IMR-90 (cell line): Measurements from ENCODE around the gene LONRF3. TPM values are rescaled to one million over a fixed set of nuclear protein-coding genes. Genes with fewer than 3 reads are reported as not detected.

ENCODE experiments used
- ATAC-seq: fragments of 200-7000 bp; cut with Tn5 transposase; 2 replicates; pipeline ENCODE4 v1.9.1; 2020; ENCODE audit warnings: low read depth, mild to moderate bottlenecking, moderate library complexity
- BruUV-seq: library from RNA; stranded (reverse); fragments of 400-500 nt; replicated peaks from 2 replicates; lab custom pipeline; 2021; lab: Mats Ljungman, UMichigan
- CTCF ChIA-PET: fragments of 300-600 bp; formaldehyde crosslinking; extraction: SDS; loops from one replicate; lab custom pipeline; 2021; ENCODE audit warnings: antibody characterized with exemption; lab: Yijun Ruan, JAX
- POLR2A ChIA-PET: fragments of 300-600 bp; sonication (Branson Sonifier 250); formaldehyde crosslinking; loops from one replicate; lab custom pipeline; 2022; ENCODE audit warnings: antibody characterized with exemption; ENCODE audit not compliant: unreplicated experiment; lab: Charles Lee
- DNase-seq: peaks from one replicate; pipeline ENCODE4 v3.0.0; 2013
- H2AFZ ChIP-seq: replicated peaks from 2 replicates; pipeline ENCODE3; 2013; ENCODE audit warnings: low read length, mild to moderate bottlenecking; ENCODE audit not compliant: poor library complexity
- H2AK5ac ChIP-seq: 2 replicates; pipeline ENCODE4 v1.6.1; 2013; ENCODE audit warnings: low read depth, low read length, inconsistent platforms
- H2AK9ac ChIP-seq: replicated peaks from 2 replicates; pipeline ENCODE3; 2013; ENCODE audit warnings: mild to moderate bottlenecking, low read depth, low read length, moderate library complexity; ENCODE audit not compliant: poor library complexity
- H2BK120ac ChIP-seq: 2 replicates; pipeline ENCODE4 v1.6.1; 2013; ENCODE audit warnings: low read depth, low read length, inconsistent platforms
- H2BK15ac ChIP-seq: 3 replicates; pipeline ENCODE4 v1.6.1; 2013; ENCODE audit warnings: low read depth, low read length, inconsistent platforms
- H2BK20ac ChIP-seq: 2 replicates; pipeline ENCODE4 v1.6.1; 2013; ENCODE audit warnings: low read depth, mild to moderate bottlenecking, inconsistent platforms, low read length, moderate library complexity
- H2BK5ac ChIP-seq: 2 replicates; pipeline ENCODE4 v1.6.1; 2013; ENCODE audit warnings: mild to moderate bottlenecking, low read depth, low read length, inconsistent platforms; ENCODE audit not compliant: poor library complexity, severe bottlenecking
- H3K14ac ChIP-seq: replicated peaks from 2 replicates; pipeline ENCODE4 v1.6.1; 2013; ENCODE audit warnings: low read depth, low read length, inconsistent platforms
- H3K18ac ChIP-seq: 2 replicates; pipeline ENCODE4 v1.6.1; 2013; ENCODE audit warnings: low read depth, low read length, control low read depth
- H3K23ac ChIP-seq: 2 replicates; pipeline ENCODE4 v1.6.1; 2013; ENCODE audit warnings: low read depth, low read length, inconsistent platforms
- H3K27ac ChIP-seq: 2 replicates; pipeline ENCODE4 v1.5.1; 2013; ENCODE audit warnings: mild to moderate bottlenecking, control low read depth, low read length; ENCODE audit not compliant: insufficient read depth
- H3K27me3 ChIP-seq: 2 replicates; pipeline ENCODE4 v1.6.1; 2013; ENCODE audit warnings: low read length; ENCODE audit not compliant: control insufficient read depth, insufficient read depth
- H3K36me3 ChIP-seq: 2 replicates; pipeline ENCODE4 v1.6.1; 2013; ENCODE audit warnings: low read length, mixed read lengths; ENCODE audit not compliant: control insufficient read depth, insufficient read depth
- H3K4ac ChIP-seq: 2 replicates; pipeline ENCODE4 v1.6.1; 2013; ENCODE audit warnings: low read depth, low read length, inconsistent platforms
- H3K4me1 ChIP-seq: 2 replicates; pipeline ENCODE4 v1.6.1; 2013; ENCODE audit warnings: low read length, mixed read lengths; ENCODE audit not compliant: control insufficient read depth, insufficient read depth
- H3K4me2 ChIP-seq: 2 replicates; pipeline ENCODE4 v1.6.1; 2013; ENCODE audit warnings: low read depth, mild to moderate bottlenecking, control low read depth, low read length, moderate library complexity
- H3K4me3 ChIP-seq: 2 replicates; pipeline ENCODE4 v1.5.1; 2013; ENCODE audit warnings: low read depth, mild to moderate bottlenecking, control low read depth, low read length, moderate library complexity; ENCODE audit not compliant: insufficient read depth
- H3K56ac ChIP-seq: 2 replicates; pipeline ENCODE4 v1.6.1; 2013; ENCODE audit warnings: low read length, inconsistent platforms; ENCODE audit not compliant: insufficient read depth; ENCODE audit errors: extremely low read depth
- H3K79me1 ChIP-seq, 2 experiments: 2 replicates each; pipeline ENCODE4 v1.6.1; 2013; ENCODE audit warnings: low read length in 2 of 2, inconsistent platforms in 1 of 2, low read depth in 1 of 2
- H3K9ac ChIP-seq: 2 replicates; pipeline ENCODE4 v1.6.1; 2013; ENCODE audit warnings: low read depth, low read length, control low read depth
- H3K9me1 ChIP-seq: 2 replicates; pipeline ENCODE4 v1.6.1; 2013; ENCODE audit warnings: low read length, inconsistent platforms; ENCODE audit not compliant: insufficient read depth
- H3K9me3 ChIP-seq: 2 replicates; pipeline ENCODE4 v1.6.1; 2013; ENCODE audit warnings: low read length; ENCODE audit not compliant: control insufficient read depth, insufficient read depth
- H4K20me1 ChIP-seq: 2 replicates; pipeline ENCODE4 v1.6.1; 2013; ENCODE audit warnings: low read length, inconsistent platforms; ENCODE audit not compliant: insufficient read depth
- H4K5ac ChIP-seq: 2 replicates; pipeline ENCODE4 v1.6.1; 2013; ENCODE audit warnings: mild to moderate bottlenecking, low read depth, low read length, control low read depth
- H4K8ac ChIP-seq, 2 experiments: 2 replicates each; pipeline ENCODE4 v1.6.1; 2013; ENCODE audit warnings: low read depth in 2 of 2, low read length in 2 of 2, control low read depth in 1 of 2, inconsistent platforms in 1 of 2
- H4K91ac ChIP-seq: 2 replicates; pipeline ENCODE4 v1.6.1; 2013; ENCODE audit warnings: low read depth, low read length, inconsistent platforms; ENCODE audit not compliant: insufficient read depth
- BHLHE40 ChIP-seq: fragments of 150-350 bp; IDR thresholded peaks from 2 replicates; pipeline ENCODE4 v1.6.1; 2016; ENCODE audit warnings: mild to moderate bottlenecking, low read depth, low read length
- CEBPB ChIP-seq: IDR thresholded peaks from 2 replicates; pipeline ENCODE4 v1.6.1; 2012; ENCODE audit warnings: low read depth, low read length, improper control_type of control experiment
- CHD1 ChIP-seq: IDR thresholded peaks from 2 replicates; pipeline ENCODE4 v1.6.1; 2012; ENCODE audit warnings: low read depth, low read length, improper control_type of control experiment
- FOS ChIP-seq: fragments of 150-350 bp; IDR thresholded peaks from 2 replicates; pipeline ENCODE4 v1.6.1; 2016; ENCODE audit warnings: low read depth, low read length
- MAFK ChIP-seq: IDR thresholded peaks from 2 replicates; pipeline ENCODE4 v1.6.1; 2012; ENCODE audit warnings: low read depth, low read length, improper control_type of control experiment
- MAZ ChIP-seq: IDR thresholded peaks from 2 replicates; pipeline ENCODE4 v1.6.1; 2012; ENCODE audit warnings: low read depth, mild to moderate bottlenecking, low read length, improper control_type of control experiment, moderate library complexity, borderline replicate concordance
- MXI1 ChIP-seq: IDR thresholded peaks from 2 replicates; pipeline ENCODE4 v1.6.1; 2012; ENCODE audit warnings: low read depth, mild to moderate bottlenecking, low read length, moderate library complexity, borderline replicate concordance
- NFE2L2 ChIP-seq: fragments of 150-350 bp; IDR thresholded peaks from 2 replicates; pipeline ENCODE4 v1.6.1; 2016; ENCODE audit warnings: low read depth, mild to moderate bottlenecking, low read length
- POLR2A ChIP-seq: IDR thresholded peaks from 2 replicates; pipeline ENCODE4 v1.6.1; 2012; ENCODE audit warnings: mild to moderate bottlenecking, low read depth, low read length
- RAD21 ChIP-seq: IDR thresholded peaks from 2 replicates; pipeline ENCODE4 v1.6.1; 2012; ENCODE audit warnings: low read length, improper control_type of control experiment
- RCOR1 ChIP-seq: IDR thresholded peaks from 2 replicates; pipeline ENCODE4 v1.6.1; 2012; ENCODE audit warnings: mild to moderate bottlenecking, low read length, improper control_type of control experiment; ENCODE audit not compliant: insufficient replicate concordance
- RFX5 ChIP-seq: IDR thresholded peaks from 2 replicates; pipeline ENCODE4 v1.8.0; 2012; ENCODE audit warnings: low read depth, mild to moderate bottlenecking, low read length, moderate library complexity
- SMC3 ChIP-seq: fragments of 150-350 bp; IDR thresholded peaks from 2 replicates; pipeline ENCODE4 v1.6.1; 2016; ENCODE audit warnings: low read depth, mild to moderate bottlenecking, antibody characterized with exemption, low read length, moderate library complexity
- WGBS, 2 experiments: methylation state at CpG; one replicate each; pipeline versions ENCODE4 v1.1.5 to v1.1.7; 2013; ENCODE audit warnings: missing lambda C conversion rate in 2 of 2; ENCODE audit not compliant: insufficient read length in 1 of 2; ENCODE audit errors: extremely low coverage in 2 of 2; 5-methylcytosine and 5-hydroxymethylcytosine counted together
- dilution Hi-C: fragments of 300-500 bp; cut with HindIII; formaldehyde crosslinking; loops from one replicate; pipeline ENCODE4 v1.14.3; 2018; ENCODE audit warnings: low sequenced_read_pairs; ENCODE audit not compliant: unreplicated experiment
- in situ Hi-C: fragments of 300-500 bp; cut with MboI; formaldehyde crosslinking; loops from 3 replicates; pipeline ENCODE4 v1.14.3; 2019; ENCODE audit warnings: low sequenced_read_pairs, inconsistent platforms, mixed read lengths
- intact Hi-C: fragments of 100-400 bp; cut with micrococcal nuclease; formaldehyde crosslinking; loops from 2 replicates; pipeline ENCODE4 v1.10.0; 2022
- polyA plus RNA-seq, 3 experiments: library from polyadenylated mRNA; depleted of rRNA; stranded (reverse); fragments of >200 nt; gene quantifications; 2 replicates each; pipeline ENCODE4 v1.2.3, GENCODE V29; 2012; ENCODE audit warnings: low replicate concordance in 1 of 3
- total RNA-seq: library from RNA; depleted of rRNA; stranded (reverse); fragments of >200 nt; gene quantifications from 2 replicates; pipeline ENCODE4 v1.2.3, GENCODE V29; 2012
- TF ChIP-seq, protein P1 (sequence below): fragments of 150-350 bp; IDR thresholded peaks from 2 replicates; pipeline ENCODE4 v1.6.1; 2017; ENCODE audit warnings: mild to moderate bottlenecking, antibody characterized with exemption, low read length, low read depth
- TF ChIP-seq, protein P2 (sequence below): fragments of 150-350 bp; IDR thresholded peaks from 2 replicates; pipeline ENCODE4 v1.6.1; 2016; ENCODE audit warnings: low read depth, mild to moderate bottlenecking, low read length, moderate library complexity, borderline replicate concordance
- TF ChIP-seq, protein P3 (sequence below): conservative IDR thresholded peaks from 2 replicates; pipeline ENCODE4 v1.5.1; 2012; ENCODE audit warnings: mild to moderate bottlenecking, low read depth, low read length, improper control_type of control experiment

LONRF3 gene
- total and polyA plus RNA-seq, 2 of the 4 experiments (the other 2 are of a cell fraction): not detected

DNA sequence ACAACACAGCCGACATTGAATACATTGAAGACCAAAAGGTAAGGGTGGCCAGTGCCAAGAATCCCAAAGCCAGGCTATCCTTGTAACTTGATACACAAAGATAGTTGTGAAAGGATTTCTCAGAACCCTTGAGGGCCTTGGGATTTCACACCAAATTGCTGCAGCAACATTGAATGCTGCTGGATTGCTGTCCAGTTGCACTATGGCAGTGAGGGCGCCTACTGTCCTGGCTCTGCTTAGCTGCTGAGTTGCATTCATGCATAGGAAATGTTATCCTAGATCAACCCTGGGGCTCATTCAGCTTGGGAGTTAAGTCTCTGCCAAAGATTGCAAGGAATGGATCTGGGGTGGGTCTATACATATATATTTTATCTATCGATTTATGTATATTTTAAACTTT lies 38.7 kb downstream of the LONRF3 start:
- 100% methylated on average over 1 of the region's 3 CpGs; no CpG with 5 or more reads in 1 of the 2 experiments for WGBS, 2 experiments
- Histone ChIP-seq H3K4ac (no peak overlapping the region), H2AFZ (no peak overlapping the region), H3K14ac (no peak overlapping the region), H3K9ac (no peak overlapping the region), H3K23ac (no peak overlapping the region), H3K9me3 (no peaks in the 10 kb centered on the region), H2BK20ac (no peak overlapping the region), H3K4me1 (no peaks in the 10 kb centered on the region), H2AK5ac (no peak overlapping the region), H2BK120ac (no peak overlapping the region), H3K4me2 (no peak overlapping the region), H3K4me3 (no peak overlapping the region), H4K5ac (no peak overlapping the region), H4K8ac (no peak overlapping the region), H3K27ac (no peak overlapping the region), H3K79me1 (no peaks in the 10 kb centered on the region), H3K18ac (no peak overlapping the region), H3K27me3 (peaks cover 4% of the 10 kb centered on the region), H3K9me1 (no peaks in the 10 kb centered on the region), H4K20me1 (no peaks in the 10 kb centered on the region), H3K36me3 (no peaks in the 10 kb centered on the region), H2BK5ac (no peak overlapping the region), H3K56ac (no peak overlapping the region), H4K91ac (no peak overlapping the region), H2BK15ac (no peak overlapping the region), H2AK9ac (no peak overlapping the region)
- BruUV-seq: no TSS peak
- ChIA-PET CTCF (no interaction called here), POLR2A (no interaction called here)
- TF ChIP-seq BHLHE40: no peak
- TF ChIP-seq CEBPB: no peak
- TF ChIP-seq, protein P1, sequence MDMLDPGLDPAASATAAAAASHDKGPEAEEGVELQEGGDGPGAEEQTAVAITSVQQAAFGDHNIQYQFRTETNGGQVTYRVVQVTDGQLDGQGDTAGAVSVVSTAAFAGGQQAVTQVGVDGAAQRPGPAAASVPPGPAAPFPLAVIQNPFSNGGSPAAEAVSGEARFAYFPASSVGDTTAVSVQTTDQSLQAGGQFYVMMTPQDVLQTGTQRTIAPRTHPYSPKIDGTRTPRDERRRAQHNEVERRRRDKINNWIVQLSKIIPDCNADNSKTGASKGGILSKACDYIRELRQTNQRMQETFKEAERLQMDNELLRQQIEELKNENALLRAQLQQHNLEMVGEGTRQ: no peak
- no peak for TF ChIP-seq RFX5
- no peak for TF ChIP-seq POLR2A
- TF ChIP-seq, protein P2, sequence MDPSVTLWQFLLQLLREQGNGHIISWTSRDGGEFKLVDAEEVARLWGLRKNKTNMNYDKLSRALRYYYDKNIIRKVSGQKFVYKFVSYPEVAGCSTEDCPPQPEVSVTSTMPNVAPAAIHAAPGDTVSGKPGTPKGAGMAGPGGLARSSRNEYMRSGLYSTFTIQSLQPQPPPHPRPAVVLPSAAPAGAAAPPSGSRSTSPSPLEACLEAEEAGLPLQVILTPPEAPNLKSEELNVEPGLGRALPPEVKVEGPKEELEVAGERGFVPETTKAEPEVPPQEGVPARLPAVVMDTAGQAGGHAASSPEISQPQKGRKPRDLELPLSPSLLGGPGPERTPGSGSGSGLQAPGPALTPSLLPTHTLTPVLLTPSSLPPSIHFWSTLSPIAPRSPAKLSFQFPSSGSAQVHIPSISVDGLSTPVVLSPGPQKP: no peak
- TF ChIP-seq RCOR1: no peak
- TF ChIP-seq MXI1: no peak
- no peak for TF ChIP-seq FOS
- no peak for TF ChIP-seq NFE2L2
- no peak for TF ChIP-seq MAFK
- no peak for TF ChIP-seq RAD21
- no peak for TF ChIP-seq SMC3
- no peak for TF ChIP-seq CHD1
- TF ChIP-seq MAZ: no peak
- TF ChIP-seq, protein P3, sequence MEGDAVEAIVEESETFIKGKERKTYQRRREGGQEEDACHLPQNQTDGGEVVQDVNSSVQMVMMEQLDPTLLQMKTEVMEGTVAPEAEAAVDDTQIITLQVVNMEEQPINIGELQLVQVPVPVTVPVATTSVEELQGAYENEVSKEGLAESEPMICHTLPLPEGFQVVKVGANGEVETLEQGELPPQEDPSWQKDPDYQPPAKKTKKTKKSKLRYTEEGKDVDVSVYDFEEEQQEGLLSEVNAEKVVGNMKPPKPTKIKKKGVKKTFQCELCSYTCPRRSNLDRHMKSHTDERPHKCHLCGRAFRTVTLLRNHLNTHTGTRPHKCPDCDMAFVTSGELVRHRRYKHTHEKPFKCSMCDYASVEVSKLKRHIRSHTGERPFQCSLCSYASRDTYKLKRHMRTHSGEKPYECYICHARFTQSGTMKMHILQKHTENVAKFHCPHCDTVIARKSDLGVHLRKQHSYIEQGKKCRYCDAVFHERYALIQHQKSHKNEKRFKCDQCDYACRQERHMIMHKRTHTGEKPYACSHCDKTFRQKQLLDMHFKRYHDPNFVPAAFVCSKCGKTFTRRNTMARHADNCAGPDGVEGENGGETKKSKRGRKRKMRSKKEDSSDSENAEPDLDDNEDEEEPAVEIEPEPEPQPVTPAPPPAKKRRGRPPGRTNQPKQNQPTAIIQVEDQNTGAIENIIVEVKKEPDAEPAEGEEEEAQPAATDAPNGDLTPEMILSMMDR: no peak
- DNase-seq (no peak), ATAC-seq (no peak)
- intact Hi-C loops: no loop called here
- dilution Hi-C loops: no loop called here
- in situ Hi-C loops: no loop called here
